H1 (cell line): ENCODE data around the gene CTSH.

Source experiments
- CBX5 ChIP-seq: fragments of 300-800, 300-1000 bp; sonication (generic); IDR thresholded peaks from 2 replicates; pipeline ENCODE4 v1.7.1; 2016; ENCODE audit warnings: antibody characterized with exemption, low read length, low read depth
- GABPA ChIP-seq: IDR thresholded peaks from 2 replicates; pipeline ENCODE4 v1.6.1; 2011; ENCODE audit warnings: mild to moderate bottlenecking, low read length, moderate library complexity, borderline replicate concordance; ENCODE audit not compliant: insufficient read depth
- KDM4A ChIP-seq: IDR thresholded peaks from one replicate; pipeline ENCODE4 v1.7.1; 2012; ENCODE audit warnings: low read depth, mild to moderate bottlenecking, moderate library complexity, low read length, inconsistent platforms; ENCODE audit not compliant: severe bottlenecking
- POLR2A ChIP-seq, 2 experiments: IDR thresholded peaks; 1 replicate in 1 of 2; 2 replicates in 1 of 2; pipeline ENCODE4 v1.6.1; 2011; ENCODE audit warnings: low read depth in 2 of 2, low read length in 2 of 2, mild to moderate bottlenecking in 2 of 2; ENCODE audit errors: control extremely low read depth in 1 of 2
- RBBP5 ChIP-seq: IDR thresholded peaks from 2 replicates; pipeline ENCODE4 v1.7.1; 2012; ENCODE audit warnings: low read depth, mild to moderate bottlenecking, inconsistent platforms, low read length, moderate library complexity, borderline replicate concordance
- TF ChIP-seq, protein P1 (sequence below), 3 experiments: IDR thresholded peaks; 1 replicate in 2 of 3; 2 replicates in 1 of 3; pipeline versions ENCODE4 v1.5.1 to v1.6.1; 2011; ENCODE audit warnings: low read length in 3 of 3, mild to moderate bottlenecking in 3 of 3, inconsistent platforms in 2 of 3, low read depth in 1 of 3, moderate library complexity in 1 of 3; ENCODE audit not compliant: insufficient read depth in 1 of 3; ENCODE audit errors: control extremely low read depth in 1 of 3
- TF ChIP-seq, protein P2 (sequence below): IDR thresholded peaks from 2 replicates; pipeline ENCODE4 v1.6.1; 2012; ENCODE audit warnings: low read length, inconsistent platforms
- TF ChIP-seq, protein P3 (sequence below): IDR thresholded peaks from 2 replicates; pipeline ENCODE4 v1.6.1; 2012; ENCODE audit warnings: inconsistent platforms

DNA sequence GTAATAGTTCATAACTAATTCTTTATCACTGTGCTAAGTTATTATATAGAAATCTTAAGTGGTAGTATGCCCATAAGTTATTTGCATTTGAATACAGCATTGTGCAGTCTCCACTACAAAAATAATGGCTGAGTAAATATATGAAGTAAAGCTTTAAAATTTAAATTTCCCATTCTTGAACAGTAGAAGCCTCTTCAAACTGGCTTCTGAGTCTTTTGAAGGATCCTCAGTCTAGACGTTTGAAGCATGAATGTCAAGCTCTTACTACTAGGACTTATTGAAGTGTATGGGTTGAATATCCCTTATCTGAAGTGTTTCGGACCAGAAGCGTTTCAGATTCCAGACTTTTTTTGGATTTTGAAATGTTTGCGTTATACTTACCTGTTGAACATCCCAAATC lies 55.8 kb downstream of the CTSH start:
- TF ChIP-seq CBX5 (no peak), RBBP5 (no peak), KDM4A (no peak), POLR2A (IDR thresholded peaks at IDR 0.05; ENCODE audit: control extremely low read depth in 1 of 2, low read depth in 2 of 2, low read length in 2 of 2) (no peak), GABPA (no peak)
- TF ChIP-seq, protein P1, sequence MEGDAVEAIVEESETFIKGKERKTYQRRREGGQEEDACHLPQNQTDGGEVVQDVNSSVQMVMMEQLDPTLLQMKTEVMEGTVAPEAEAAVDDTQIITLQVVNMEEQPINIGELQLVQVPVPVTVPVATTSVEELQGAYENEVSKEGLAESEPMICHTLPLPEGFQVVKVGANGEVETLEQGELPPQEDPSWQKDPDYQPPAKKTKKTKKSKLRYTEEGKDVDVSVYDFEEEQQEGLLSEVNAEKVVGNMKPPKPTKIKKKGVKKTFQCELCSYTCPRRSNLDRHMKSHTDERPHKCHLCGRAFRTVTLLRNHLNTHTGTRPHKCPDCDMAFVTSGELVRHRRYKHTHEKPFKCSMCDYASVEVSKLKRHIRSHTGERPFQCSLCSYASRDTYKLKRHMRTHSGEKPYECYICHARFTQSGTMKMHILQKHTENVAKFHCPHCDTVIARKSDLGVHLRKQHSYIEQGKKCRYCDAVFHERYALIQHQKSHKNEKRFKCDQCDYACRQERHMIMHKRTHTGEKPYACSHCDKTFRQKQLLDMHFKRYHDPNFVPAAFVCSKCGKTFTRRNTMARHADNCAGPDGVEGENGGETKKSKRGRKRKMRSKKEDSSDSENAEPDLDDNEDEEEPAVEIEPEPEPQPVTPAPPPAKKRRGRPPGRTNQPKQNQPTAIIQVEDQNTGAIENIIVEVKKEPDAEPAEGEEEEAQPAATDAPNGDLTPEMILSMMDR (IDR thresholded peaks at IDR 0.05; ENCODE audit: control extremely low read depth in 1 of 3, insufficient read depth in 1 of 3, low read depth in 1 of 3, low read length in 3 of 3): no peak
- TF ChIP-seq, protein P2, sequence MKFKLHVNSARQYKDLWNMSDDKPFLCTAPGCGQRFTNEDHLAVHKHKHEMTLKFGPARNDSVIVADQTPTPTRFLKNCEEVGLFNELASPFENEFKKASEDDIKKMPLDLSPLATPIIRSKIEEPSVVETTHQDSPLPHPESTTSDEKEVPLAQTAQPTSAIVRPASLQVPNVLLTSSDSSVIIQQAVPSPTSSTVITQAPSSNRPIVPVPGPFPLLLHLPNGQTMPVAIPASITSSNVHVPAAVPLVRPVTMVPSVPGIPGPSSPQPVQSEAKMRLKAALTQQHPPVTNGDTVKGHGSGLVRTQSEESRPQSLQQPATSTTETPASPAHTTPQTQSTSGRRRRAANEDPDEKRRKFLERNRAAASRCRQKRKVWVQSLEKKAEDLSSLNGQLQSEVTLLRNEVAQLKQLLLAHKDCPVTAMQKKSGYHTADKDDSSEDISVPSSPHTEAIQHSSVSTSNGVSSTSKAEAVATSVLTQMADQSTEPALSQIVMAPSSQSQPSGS: no peak
- TF ChIP-seq, protein P3, sequence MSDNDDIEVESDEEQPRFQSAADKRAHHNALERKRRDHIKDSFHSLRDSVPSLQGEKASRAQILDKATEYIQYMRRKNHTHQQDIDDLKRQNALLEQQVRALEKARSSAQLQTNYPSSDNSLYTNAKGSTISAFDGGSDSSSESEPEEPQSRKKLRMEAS: no peak
